Activated CD8-positive, alpha-beta memory T cell treated with anti-CD3 and anti-CD28 coated beads for 24 hours (primary cell): ENCODE results near the gene EIF3M.
"Not testable (repeated sequence)": the region's sequence is repeated elsewhere in the genome, so short reads cannot be mapped to it uniquely, and the experiment has no call there.

ENCODE experiments used
- DNase-seq: peaks from one replicate; pipeline ENCODE4 v3.0.0-alpha.2; 2020

Gene EIF3M

DNA sequence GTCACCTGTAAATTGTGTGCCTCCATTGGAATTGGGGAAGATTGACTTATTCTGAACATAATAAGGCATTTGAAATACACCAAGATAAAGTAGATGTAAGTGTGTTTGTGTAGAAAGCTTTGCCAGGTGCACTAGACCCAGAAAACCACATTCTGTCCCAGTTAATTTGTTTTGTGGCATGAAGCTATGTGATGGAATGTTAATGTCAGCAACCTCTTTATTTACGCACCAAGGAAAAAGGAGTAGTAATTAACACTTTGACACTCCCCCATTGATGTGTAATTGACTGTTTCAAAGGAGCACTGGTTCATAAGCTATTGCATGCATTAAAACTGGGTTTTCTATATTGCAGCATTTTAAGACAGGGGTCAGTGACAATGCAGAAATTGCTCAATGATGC is 14.3 kb downstream of the EIF3M start:
- DNase-seq, result no peak

DNA sequence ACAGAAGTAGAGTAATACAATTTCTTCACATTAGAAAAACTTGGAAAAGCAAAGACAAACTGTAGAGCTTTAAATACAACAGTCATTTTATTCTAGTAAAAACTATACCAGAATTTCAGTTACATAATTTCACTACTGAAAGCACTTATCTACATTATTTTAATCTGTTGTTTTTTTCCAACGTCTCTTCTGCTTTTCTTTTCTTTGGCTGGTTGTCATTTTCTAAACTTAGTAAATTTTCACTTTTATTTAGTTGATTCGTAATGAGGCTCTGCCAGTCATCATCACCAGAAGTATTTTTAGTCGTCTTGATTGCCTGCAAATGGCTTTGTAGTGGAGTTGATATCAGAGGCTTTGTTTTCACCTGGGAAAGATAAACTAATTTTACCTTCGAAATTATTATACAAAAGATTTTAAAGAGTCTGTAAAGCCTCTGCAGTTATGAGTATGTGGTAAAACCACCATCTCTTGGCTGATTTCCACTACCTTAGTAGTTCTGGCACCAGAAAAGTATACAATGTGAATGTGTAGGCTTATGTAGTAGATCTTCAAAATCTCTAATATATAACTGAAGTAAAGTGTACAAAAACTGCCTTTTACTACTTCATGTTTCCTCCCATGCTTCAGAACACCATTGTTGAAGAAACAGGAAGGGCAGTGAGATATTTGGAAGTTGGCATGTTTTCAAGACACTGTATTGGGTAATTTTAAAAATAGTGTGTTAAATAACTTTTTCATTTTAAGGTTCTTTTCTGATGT is 19.2 kb downstream of the EIF3M start:
- DNase-seq, result no peak

DNA sequence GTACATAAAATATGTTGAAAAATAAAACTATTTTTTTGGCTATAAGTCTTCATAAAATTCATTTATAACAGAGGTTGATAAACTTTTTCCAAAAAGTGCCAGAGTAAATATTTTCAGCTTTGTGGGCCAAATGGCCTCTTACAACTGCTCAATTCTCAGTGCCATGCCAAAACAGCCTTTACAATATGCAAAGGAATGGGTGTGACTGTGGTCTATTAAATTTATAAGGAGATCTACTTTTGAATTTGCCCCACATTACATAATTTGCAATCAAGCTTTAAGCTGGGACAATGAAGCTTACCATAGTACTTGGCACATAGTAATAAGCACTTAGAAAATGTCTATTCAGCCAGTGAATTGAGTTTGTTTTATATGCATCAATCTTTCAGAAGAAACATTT is 22.6 kb downstream of the EIF3M start:
- no peak for DNase-seq

DNA sequence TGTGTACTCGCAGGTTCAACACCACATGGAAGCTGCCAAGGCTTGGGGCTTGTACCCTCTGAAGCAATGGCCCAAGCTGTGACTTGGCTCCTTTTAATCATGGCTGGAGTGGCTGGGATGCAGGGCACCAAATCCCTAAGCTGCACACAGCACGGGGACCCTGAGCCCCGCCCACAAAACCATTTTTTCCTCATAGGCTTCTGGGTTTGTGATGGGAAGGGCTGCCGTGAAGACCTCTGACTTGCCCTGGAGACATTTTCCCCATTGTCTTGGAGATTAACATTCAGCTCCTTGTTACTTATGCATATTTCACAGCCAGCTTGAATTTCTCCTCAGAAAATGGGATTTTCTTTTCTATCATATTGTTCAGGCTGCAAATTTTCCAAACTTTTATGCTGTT is 25.2 kb downstream of the EIF3M start:
- not testable (repeated sequence) for DNase-seq

DNA sequence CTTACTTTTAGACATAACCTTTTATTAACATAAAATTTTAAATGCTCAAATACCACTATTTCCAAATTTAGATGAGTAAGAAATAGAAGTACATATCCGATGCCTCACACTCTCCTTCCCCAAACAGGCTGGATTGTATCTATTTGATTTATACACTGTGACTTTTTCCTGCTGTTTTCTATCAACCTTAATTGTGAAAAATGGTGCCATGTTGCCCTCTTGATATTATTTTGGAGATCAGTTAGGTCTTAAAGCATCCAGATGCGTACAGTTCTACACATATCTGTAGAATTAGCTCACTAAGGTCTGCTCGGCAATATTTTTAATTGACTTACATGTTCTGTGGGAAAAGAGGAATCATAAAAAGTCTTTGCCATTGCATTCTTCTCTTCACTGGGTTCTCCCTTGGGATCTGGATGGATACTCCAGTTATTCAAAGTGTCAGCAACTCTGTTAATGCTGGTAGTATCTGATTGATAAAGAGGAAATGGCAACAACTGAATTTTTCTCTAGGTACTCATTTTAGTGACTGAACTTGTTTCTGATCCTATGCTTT is 27.2 kb downstream of the EIF3M start:
- DNase-seq, result no peak

DNA sequence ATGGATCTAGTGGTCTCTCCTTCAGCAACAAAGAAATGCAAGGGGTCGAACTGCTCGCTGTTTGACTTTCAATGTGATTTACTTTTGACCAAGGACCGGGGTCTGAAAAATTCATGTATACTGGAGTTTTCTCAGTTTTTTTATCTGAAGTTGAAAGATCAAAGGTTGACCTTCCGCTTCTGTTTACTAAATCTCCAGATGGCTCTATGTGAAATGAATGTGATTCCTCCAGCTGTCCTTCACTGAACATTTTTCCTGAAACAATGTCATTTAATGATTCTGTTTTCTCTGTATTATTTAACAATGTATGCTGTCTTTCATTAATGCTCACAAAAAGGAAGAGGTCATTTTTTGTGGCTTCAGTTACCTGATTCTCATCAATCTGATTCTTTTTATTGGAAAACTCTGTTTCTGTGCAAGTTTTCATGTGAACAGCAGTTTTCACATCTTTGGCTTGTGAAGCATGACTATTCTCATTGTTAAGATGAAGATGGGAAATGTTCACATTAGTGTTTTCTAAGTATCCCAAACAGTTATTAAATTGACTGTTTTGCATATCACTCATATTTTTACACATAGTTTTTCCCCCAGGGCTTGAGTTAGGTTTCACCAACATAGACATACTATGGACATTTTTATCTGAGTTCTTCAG is 30.0 kb downstream of the EIF3M start:
- DNase-seq, result no peak

DNA sequence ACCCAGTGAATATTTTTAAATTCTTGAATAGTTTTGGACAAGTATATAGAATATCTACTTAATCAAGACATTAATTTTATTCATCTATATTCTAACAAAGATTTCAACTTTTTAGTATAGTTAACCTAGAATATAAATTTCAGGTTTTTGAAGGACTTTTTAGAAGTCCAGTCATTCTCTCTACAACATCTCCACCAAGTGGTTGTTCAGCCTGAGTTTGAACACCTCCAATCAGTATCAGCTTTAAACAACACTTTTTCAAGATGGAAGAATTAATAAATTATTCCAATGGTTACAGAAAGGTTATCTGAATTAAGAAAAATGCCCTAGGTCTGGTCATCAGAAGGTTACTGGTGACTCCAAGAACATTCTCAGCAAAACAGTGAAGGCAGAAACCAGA is 31.8 kb downstream of the EIF3M start:
- no peak for DNase-seq

DNA sequence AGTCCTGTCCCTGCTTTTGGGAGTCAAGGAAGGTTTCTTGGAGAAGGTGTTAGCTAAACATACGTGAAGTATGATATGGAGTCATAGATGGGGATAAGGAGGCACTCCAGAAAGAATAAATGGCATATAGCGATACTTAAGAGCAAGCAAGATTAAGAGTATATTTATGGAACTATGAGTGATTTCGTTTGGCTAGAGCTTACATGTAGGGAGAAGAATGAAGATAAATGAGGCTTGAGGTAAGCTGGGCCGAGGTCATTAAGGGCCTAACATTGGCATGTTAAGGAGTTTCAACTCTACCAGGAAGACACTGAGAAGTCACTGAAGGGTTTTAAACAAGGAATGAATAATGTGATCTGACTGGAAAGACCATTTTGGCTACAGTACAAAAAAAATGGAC is 33.3 kb downstream of the EIF3M start:
- DNase-seq, result no peak

DNA sequence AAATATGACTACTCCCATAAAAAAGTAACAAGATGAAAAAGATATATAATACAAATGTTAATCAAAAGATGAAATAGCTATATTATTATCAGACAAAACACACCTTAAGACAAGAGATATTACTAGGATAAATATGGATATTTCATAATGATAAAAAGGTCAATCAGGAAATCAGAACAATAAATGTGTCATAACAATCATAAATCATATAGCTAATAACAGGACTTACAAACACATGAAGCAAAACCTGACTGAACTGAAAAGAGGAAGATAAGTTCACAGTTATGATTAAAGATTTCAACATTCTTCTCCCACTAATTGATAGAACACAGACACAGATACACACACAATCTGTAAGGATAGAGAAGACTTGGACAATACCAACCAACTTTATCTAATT is 47.2 kb downstream of the EIF3M start:
- DNase-seq, result no peak

DNA sequence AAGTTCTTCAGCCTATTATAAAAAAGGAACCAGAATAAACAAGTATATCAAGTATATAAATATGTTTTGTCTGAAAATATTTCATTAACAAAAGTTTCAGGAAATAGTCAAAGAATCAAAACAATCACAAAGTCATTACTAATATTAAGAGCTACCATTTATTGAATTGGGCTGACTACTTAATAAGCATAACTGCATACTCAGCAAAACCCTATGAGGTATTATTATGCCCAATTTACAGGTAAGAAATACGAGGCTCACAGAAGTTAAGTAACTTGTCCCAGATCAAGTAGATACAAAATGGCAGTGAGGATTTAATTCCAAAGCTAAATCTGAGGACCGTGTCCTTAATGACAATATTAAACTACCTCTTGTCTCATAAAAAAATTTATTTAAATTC is 52.2 kb downstream of the EIF3M start:
- no peak for DNase-seq

DNA sequence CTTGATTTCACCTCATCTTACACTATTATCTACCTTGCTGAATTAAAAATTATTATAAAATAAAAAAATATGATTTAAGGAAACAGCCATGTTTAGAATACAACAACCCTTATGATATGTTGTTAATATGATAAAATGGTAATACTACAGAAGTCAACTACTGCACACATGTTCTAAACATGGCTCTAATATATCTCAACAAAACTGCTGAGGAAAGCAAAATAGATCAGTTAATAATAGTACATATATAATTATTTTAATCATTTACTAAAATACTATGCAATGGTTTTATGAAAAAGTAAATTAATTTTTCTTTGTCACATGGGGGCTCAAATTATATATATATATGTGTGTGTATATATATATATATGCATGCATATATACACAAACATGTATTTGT is 57.7 kb downstream of the EIF3M start:
- DNase-seq, result no peak

DNA sequence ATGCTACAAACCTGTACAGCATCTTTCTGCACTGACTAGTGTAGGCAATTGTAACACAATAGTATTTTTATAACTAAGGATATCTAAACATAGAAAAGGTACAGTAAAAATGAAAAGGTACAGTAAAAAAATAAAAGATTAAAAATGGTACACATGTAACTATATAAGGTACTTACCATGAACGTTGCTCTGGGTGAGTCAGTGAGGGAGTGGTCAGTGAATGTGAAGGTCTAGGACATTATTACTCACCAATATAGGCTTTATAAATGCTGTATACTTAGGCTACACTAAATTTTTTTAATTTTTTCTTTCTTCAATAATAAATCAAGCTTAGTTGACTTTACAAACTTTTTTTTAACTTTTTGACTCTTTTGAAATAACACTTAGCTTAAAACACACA is 59.9 kb downstream of the EIF3M start:
- no peak for DNase-seq
